ENCODE measurements around the gene FGD5. TPM values are rescaled to one million over a fixed set of nuclear protein-coding genes. Genes with fewer than 3 reads are reported as not detected.

The FGD5 gene
- total and polyA plus RNA-seq, 2 donors (not counting 1 experiment from before 2014, with no cell fraction given) = not detected

GRCh38 chr3:14957925-14958324 is 139.2 kb downstream of the FGD5 start:
- Histone ChIP-seq H4K20me1 (ENCODE audit: control insufficient read depth, insufficient read depth, low read length, poor library complexity, severe bottlenecking) (peaks cover 5% of the 10 kb centered on the region), H3K4me3 (ENCODE audit: control extremely low read depth in 1 of 5, extremely low read depth in 1 of 5, insufficient read depth in 1 of 5, low read depth in 2 of 5, low read length in 4 of 5) (no peak overlapping the region), H3K36me3 (replicated peaks in 1 of 2; ENCODE audit: control extremely low read depth in 1 of 2, control insufficient read depth in 1 of 2, extremely low read depth in 1 of 2, insufficient read depth in 2 of 2, low read length in 1 of 2) (peaks cover 3 to 6% of the 10 kb centered on the region in 2 experiments), H3K4me2 (replicated peaks; ENCODE audit: low read depth, low read length, poor library complexity, severe bottlenecking) (peak overlapping the region; percentile 51), H3K9ac (ENCODE audit: low read length) (peak overlapping the region; percentile 12), H2AFZ (ENCODE audit: insufficient read depth, low read depth, low read length, poor library complexity, severe bottlenecking) (no peak overlapping the region), H3K79me2 (ENCODE audit: control insufficient read depth, insufficient read depth, low read length) (peaks cover 99% of the 10 kb centered on the region), H3K27me3 (replicated peaks in 1 of 4; ENCODE audit: control extremely low read depth in 1 of 4, control insufficient read depth in 3 of 4, insufficient read depth in 4 of 4, low read length in 3 of 4) (no peaks in the 10 kb centered on the region), H3K9me3 (ENCODE audit: control extremely low read depth in 1 of 3, control insufficient read depth in 2 of 3, insufficient read depth in 1 of 3, low read length in 2 of 3) (no peaks in the 10 kb centered on the region), H3K4me1 (ENCODE audit: control insufficient read depth in 2 of 2, insufficient read depth in 2 of 2, low read length in 2 of 2) (peaks cover 26 to 27% of the 10 kb centered on the region in 2 donors), H3K27ac (ENCODE audit: low read length in 2 of 2) (peak overlapping the region in 1 of 2 donors; percentile 15)
- Mint-ChIP-seq H3K27me3 (no peaks in the 10 kb centered on the region), H3K9me3 (ENCODE audit: insufficient read depth) (no peaks in the 10 kb centered on the region), H3K4me3 (peak overlapping the region; percentile 25), H3K4me1 (peaks cover 46% of the 10 kb centered on the region), H3K27ac (peak overlapping the region; percentile 8)
- WGBS (ENCODE audit: insufficient coverage) = 0% methylated on average over 1 of the region's 1 CpG
- CTCF ChIA-PET = interaction anchor here (0.6 kb wide), 1 partner anchor 93 kb away, joined by 4 read pairs; no protein-coding TSS in a partner anchor
- intact Hi-C loops (cut with micrococcal nuclease) = no loop called here
- DNase-seq (peak; percentile 27), ATAC-seq (ENCODE audit: low read depth) (peak; percentile 53)
- TF ChIP-seq CTCF (IDR thresholded peaks at IDR 0.05) = no peak
- TF ChIP-seq EZH2 (IDR thresholded peaks at IDR 0.05; ENCODE audit: borderline replicate concordance, insufficient read depth, low read depth, low read length, poor library complexity, severe bottlenecking) = no peak
- POLR2A ChIA-PET = no interaction called here

- peak; percentile 31 for ATAC-seq (ENCODE audit: low read depth)
- DNase-seq = peak; percentile 44
- H3K27me3 Mint-ChIP-seq = no peaks in the 10 kb centered on the region
Observed at GRCh38 chr3:14959359-14959943, 140.7 kb downstream of the FGD5 start.

More at GRCh38 chr3:14959359-14959943, 140.7 kb downstream of the FGD5 start:
- no peaks in the 10 kb centered on the region for H3K9me3 ChIP-seq (ENCODE audit: control extremely low read depth in 1 of 3, control insufficient read depth in 2 of 3, insufficient read depth in 1 of 3, low read length in 2 of 3)
- WGBS (ENCODE audit: insufficient coverage) = no CpG with 5 or more reads among the region's 2 CpGs
- Mint-ChIP-seq H3K4me3 (peak overlapping the region; percentile 87), H3K27ac (peak overlapping the region; percentile 92), H3K9me3 (ENCODE audit: insufficient read depth) (no peaks in the 10 kb centered on the region), H3K4me1 (peaks cover 41% of the 10 kb centered on the region)
- peaks cover 3 to 13% of the 10 kb centered on the region in 2 experiments for H3K36me3 ChIP-seq (replicated peaks in 1 of 2; ENCODE audit: control extremely low read depth in 1 of 2, control insufficient read depth in 1 of 2, extremely low read depth in 1 of 2, insufficient read depth in 2 of 2, low read length in 1 of 2)
- intact Hi-C loops (cut with micrococcal nuclease) = no loop called here
- H3K9ac ChIP-seq (ENCODE audit: low read length) = peak overlapping the region; percentile 58
- peaks cover 26 to 27% of the 10 kb centered on the region in 2 donors for H3K4me1 ChIP-seq (ENCODE audit: control insufficient read depth in 2 of 2, insufficient read depth in 2 of 2, low read length in 2 of 2)
- peak overlapping the region in 4 of 5 experiments; percentile 22 to 50 (median 36) for H3K4me3 ChIP-seq (ENCODE audit: control extremely low read depth in 1 of 5, extremely low read depth in 1 of 5, insufficient read depth in 1 of 5, low read depth in 2 of 5, low read length in 4 of 5)
- peak overlapping the region; percentile 68 for H3K4me2 ChIP-seq (replicated peaks; ENCODE audit: low read depth, low read length, poor library complexity, severe bottlenecking)
- no peaks in the 10 kb centered on the region for H3K27me3 ChIP-seq (replicated peaks in 1 of 4; ENCODE audit: control extremely low read depth in 1 of 4, control insufficient read depth in 3 of 4, insufficient read depth in 4 of 4, low read length in 3 of 4)
- H2AFZ ChIP-seq (ENCODE audit: insufficient read depth, low read depth, low read length, poor library complexity, severe bottlenecking) = peak overlapping the region; percentile 75
- CTCF ChIA-PET = no interaction called here
- no peaks in the 10 kb centered on the region for H4K20me1 ChIP-seq (ENCODE audit: control insufficient read depth, insufficient read depth, low read length, poor library complexity, severe bottlenecking)
- POLR2A ChIA-PET = no interaction called here
- peak overlapping the region; percentile 54 to 76 for H3K27ac ChIP-seq (ENCODE audit: low read length in 2 of 2)
- peaks cover 92% of the 10 kb centered on the region for H3K79me2 ChIP-seq (ENCODE audit: control insufficient read depth, insufficient read depth, low read length)
- TF ChIP-seq EZH2 (IDR thresholded peaks at IDR 0.05; ENCODE audit: borderline replicate concordance, insufficient read depth, low read depth, low read length, poor library complexity, severe bottlenecking) = no peak
- no peak for TF ChIP-seq CTCF (IDR thresholded peaks at IDR 0.05)
